NCI-H128 (cell line): Measurements from ENCODE around the gene MED6.

ENCODE experiments used
- DNase-seq: peaks from one replicate; lab custom pipeline; 2025; ENCODE audit not compliant: unreplicated experiment; lab: John Stamatoyannopoulos, UW

Gene MED6

GRCh38 chr14:70599345-70599744, 1.1 kb downstream of the MED6 start:
- DNase-seq = no peak

GRCh38 chr14:70597731-70598130, 2.7 kb downstream of the MED6 start:
- DNase-seq = no peak

- DNase-seq = no peak
Observed at GRCh38 chr14:70595443-70596185, 4.8 kb downstream of the MED6 start.

DNA sequence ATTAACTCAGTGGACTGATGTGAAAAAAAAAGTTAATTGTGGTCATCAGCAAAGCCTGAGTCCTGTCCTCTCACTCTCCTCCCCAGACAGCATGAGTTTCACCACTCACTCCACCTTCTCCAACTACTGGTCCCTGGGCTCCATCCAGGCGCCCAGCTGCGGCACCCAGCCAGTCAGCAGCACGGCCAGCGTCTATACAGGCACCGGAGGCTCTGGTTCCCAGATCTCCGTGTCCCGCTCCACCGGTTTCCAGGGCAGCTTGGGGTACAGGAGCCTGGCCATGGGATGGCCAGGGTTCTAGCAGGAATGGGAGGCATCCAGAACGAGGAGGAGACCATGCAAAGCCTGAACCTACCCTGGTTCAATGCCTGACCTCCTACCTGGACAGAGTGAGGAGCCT, 6.0 kb downstream of the MED6 start:
- no peak for DNase-seq

- DNase-seq = no peak
Observed at GRCh38 chr14:70585231-70585630, 15.2 kb downstream of the MED6 start.

DNA sequence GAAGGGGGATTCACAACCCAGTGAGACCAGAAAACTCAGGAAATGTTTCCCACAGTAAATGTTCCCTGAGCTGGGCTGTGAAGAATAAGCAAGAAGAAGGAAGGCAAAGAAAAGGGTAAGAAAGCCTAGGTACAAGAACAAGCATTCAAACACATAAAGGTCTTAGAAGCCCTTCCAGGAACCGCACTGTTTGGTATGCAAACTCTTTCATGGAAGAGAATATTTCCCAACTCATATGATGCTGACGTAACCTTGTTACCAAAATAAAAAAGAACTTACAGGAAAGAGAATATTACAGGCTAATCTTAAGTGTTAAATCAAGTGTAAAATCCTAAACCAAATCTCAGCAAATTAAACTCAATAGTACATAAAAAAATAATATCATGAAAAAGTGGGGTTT, 23.6 kb downstream of the MED6 start:
- DNase-seq = no peak

GRCh38 chr14:70573050-70573449, 27.4 kb downstream of the MED6 start:
- no peak for DNase-seq

DNA sequence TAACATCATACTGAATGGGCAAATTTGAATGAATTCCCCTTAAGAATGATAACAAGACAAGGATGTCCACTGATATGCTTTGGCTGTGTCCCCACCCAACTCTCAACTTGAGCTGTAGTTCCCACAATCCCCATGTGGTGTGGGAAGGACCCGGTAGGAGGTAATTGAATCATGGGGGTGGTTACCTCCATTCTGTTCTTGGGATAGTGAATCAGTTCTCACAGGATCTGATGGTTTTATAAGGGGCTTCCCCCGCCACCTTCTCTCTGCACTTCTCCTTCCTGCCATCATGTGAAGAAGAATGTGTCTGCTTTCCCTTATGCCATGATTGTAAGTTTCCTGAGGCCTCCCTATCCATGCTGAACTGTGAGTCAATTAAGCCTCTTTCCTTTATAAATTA, 29.3 kb downstream of the MED6 start:
- no peak for DNase-seq

GRCh38 chr14:70567791-70568190, 32.7 kb downstream of the MED6 start:
- DNase-seq = no peak

DNA sequence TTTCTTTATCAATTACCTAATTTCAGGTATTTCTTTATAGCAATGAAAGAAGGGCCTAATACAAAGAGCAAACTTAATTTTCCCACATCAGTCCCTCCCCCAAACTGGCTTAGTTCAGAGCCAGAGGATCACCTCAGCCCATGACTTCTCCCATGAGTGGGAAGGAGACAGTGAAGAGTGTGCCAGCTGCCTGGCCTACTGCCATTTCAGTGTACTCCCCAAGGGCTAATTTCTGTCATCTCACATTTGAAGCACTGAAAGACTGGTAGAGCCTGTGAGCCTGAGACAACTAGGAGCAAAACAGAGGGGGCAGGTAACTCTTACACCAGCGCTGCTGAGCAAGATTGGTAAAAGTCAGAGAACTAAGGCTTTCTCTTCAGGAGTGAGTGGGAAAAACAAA, 36.6 kb downstream of the MED6 start:
- DNase-seq = no peak

- no peak for DNase-seq
Observed at GRCh38 chr14:70563417-70563816, 37.0 kb downstream of the MED6 start.

GRCh38 chr14:70558356-70558755, 42.1 kb downstream of the MED6 start:
- DNase-seq = no peak

GRCh38 chr14:70555890-70556289, 44.6 kb downstream of the MED6 start:
- DNase-seq = no peak

DNA sequence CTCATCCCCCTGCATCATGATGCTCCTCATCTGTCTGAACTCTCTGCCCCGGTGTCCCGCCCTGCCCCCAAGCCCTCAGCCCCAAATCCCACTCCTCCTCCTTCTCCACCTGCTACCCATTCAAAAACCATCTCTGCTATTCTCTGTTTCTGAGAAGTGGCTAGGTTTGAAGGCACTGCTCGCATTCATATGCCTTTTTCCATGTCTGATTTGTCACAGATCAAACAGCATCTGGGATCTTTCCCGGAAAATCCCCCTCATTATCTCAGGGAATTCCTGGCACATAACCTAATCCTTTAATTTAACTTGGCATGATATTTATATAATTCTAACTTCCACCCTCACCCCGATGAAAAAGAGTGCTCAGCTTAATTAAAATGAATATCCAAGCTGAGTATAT, 62.4 kb downstream of the MED6 start:
- no peak for DNase-seq

DNA sequence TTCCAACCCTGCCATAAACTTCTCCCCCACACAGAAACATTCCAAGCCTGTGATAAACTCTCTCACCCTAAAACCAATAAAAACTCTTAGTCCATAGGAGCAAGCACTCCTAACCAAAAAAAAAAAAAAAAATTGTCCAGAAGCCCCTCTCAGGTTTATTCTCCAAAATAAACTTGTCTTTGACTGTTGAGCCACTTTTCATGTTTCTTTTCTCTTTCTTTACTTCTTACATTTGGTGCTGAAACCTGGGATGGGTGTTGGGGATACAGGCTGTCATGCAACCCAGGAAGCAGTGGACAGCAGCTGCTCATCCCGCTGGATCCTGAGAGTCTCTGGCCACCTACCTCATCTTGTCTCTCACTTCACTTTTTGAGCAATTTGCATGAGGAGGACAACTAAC, 63.6 kb downstream of the MED6 start:
- DNase-seq = no peak

DNA sequence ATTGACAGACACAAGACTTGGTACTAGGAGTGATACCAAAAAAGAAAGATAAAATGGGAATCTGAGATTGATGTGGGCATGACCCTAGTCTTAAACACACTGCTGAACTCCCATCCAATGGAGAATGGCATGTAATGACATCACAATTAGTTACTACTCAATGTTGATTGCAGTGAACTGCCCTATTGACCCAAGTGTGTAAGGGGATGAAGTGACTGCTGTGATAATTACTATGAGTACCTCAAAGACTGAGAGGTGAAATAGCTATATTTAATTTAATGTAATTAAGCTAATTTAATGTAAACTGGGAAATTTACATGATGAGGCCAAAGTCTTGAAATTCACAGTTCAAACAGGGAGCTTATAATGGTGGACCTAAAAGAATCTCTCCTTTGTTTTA, 65.6 kb downstream of the MED6 start, which contains the start of gene ADAM20:
Gene ADAM20 (minus strand): TSS at position 101 of the 400 bp plus-strand sequence. CDS start 10,247 bp downstream, outside the sequence.
- no peak for DNase-seq
